Measurements from ENCODE around the gene MOB2.

GRCh38 chr11:1511937-1512496 lies 25.4 kb upstream of the MOB2 start:
- TF ChIP-seq CTCF (IDR thresholded peaks at IDR 0.05): no peak
- no peak for TF ChIP-seq POLR2AphosphoS5 (IDR thresholded peaks at IDR 0.05)
- TF ChIP-seq POLR2A (IDR thresholded peaks at IDR 0.05): no peak
- TF ChIP-seq EP300 (IDR thresholded peaks at IDR 0.05): no peak

All from suprapubic skin (tissue), 4 donors.